Measurements from ENCODE around the gene CD101.

CD101 gene

GRCh38 chr1:117070124-117070523 is 68.6 kb downstream of the CD101 start:
- TF ChIP-seq CTCF (conservative IDR thresholded peaks at IDR 0.05; ENCODE audit: low read depth): no peak
- H3K27ac ChIP-seq: no peak overlapping the region
- ChIA-PET POLR2A (ENCODE audit: low non-redundant PET) (no interaction called here), CTCF (interaction anchor here (1.1 kb wide), 1 partner anchor 59 kb away, joined by 3 read pairs; no protein-coding TSS in a partner anchor)
- no peak for DNase-seq (ENCODE audit: low spot score)

GRCh38 chr1:117076648-117077047 is 75.1 kb downstream of the CD101 start:
- DNase-seq (ENCODE audit: low spot score): no peak
- no peak for TF ChIP-seq CTCF (conservative IDR thresholded peaks at IDR 0.05; ENCODE audit: low read depth)
- POLR2A ChIA-PET (ENCODE audit: low non-redundant PET): no interaction called here
- H3K27ac ChIP-seq: peak overlapping the region; percentile 53
- CTCF ChIA-PET: interaction anchor here (0.6 to 1.1 kb wide), 3 partner anchors 9 to 594 kb away, joined by 3 to 4 read pairs (median 3); no protein-coding TSS in a partner anchor

- TF ChIP-seq CTCF (conservative IDR thresholded peaks at IDR 0.05; ENCODE audit: low read depth): no peak
- peak; percentile 73 for DNase-seq (ENCODE audit: low spot score)
- ChIA-PET POLR2A (ENCODE audit: low non-redundant PET) (no interaction called here), CTCF (interaction anchor here (0.7 to 1.1 kb wide), 2 partner anchors 9 to 595 kb away, joined by 3 read pairs; no protein-coding TSS in a partner anchor)
- no peak overlapping the region for H3K27ac ChIP-seq
Observed at GRCh38 chr1:117077267-117077666, 75.7 kb downstream of the CD101 start.

GRCh38 chr1:117079737-117080136 is 78.2 kb downstream of the CD101 start:
- no peak for DNase-seq (ENCODE audit: low spot score)
- TF ChIP-seq CTCF (conservative IDR thresholded peaks at IDR 0.05; ENCODE audit: low read depth): no peak
- no peak overlapping the region for H3K27ac ChIP-seq
- POLR2A ChIA-PET (ENCODE audit: low non-redundant PET): no interaction called here
- CTCF ChIA-PET: interaction anchor here (0.7 kb wide), 1 partner anchor 86 kb away, joined by 5 read pairs; no protein-coding TSS in a partner anchor

GRCh38 chr1:117084231-117084630 is 82.7 kb downstream of the CD101 start:
- POLR2A ChIA-PET (ENCODE audit: low non-redundant PET): no interaction called here
- TF ChIP-seq CTCF (conservative IDR thresholded peaks at IDR 0.05; ENCODE audit: low read depth): no peak

More at GRCh38 chr1:117084231-117084630, 82.7 kb downstream of the CD101 start:
- CTCF ChIA-PET: no interaction called here
- DNase-seq (ENCODE audit: low spot score): no peak
- H3K27ac ChIP-seq: no peak overlapping the region

All from RWPE1 (cell line).